ENCODE data around the gene RFK.

Gene RFK

GRCh38 chr9:76412638-76413037, 18.4 kb upstream of the RFK start:
- TF ChIP-seq, protein P1, sequence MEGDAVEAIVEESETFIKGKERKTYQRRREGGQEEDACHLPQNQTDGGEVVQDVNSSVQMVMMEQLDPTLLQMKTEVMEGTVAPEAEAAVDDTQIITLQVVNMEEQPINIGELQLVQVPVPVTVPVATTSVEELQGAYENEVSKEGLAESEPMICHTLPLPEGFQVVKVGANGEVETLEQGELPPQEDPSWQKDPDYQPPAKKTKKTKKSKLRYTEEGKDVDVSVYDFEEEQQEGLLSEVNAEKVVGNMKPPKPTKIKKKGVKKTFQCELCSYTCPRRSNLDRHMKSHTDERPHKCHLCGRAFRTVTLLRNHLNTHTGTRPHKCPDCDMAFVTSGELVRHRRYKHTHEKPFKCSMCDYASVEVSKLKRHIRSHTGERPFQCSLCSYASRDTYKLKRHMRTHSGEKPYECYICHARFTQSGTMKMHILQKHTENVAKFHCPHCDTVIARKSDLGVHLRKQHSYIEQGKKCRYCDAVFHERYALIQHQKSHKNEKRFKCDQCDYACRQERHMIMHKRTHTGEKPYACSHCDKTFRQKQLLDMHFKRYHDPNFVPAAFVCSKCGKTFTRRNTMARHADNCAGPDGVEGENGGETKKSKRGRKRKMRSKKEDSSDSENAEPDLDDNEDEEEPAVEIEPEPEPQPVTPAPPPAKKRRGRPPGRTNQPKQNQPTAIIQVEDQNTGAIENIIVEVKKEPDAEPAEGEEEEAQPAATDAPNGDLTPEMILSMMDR (IDR thresholded peaks at IDR 0.05; ENCODE audit: extremely low read depth, insufficient read depth, missing control alignments): no peak
- no peak for DNase-seq (ENCODE audit: low spot score)
- in situ Hi-C loops (cut with MboI; ENCODE audit: low pct_unique_long_range_greater_than_20kb, low sequenced_read_pairs, unreplicated experiment): no loop called here

DNA sequence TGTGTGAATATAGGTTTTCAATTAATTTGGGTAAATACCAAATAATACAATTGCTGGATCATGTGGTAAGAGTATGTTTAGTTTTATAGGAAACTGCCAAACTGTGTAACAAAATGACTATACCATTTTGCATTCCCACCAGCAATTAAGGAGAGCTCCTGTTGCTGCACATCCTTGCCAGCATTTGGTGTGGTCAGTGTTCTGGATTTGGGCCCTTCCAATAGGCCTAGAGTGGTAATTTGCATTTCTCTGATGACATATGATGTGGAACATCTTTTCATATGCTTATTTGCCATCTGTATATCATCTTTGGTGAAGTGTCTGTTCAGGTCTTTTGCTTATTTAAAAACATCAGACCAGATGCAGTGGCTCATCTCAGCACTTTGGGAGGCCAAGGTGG, 11.6 kb upstream of the RFK start:
- DNase-seq (ENCODE audit: low spot score): no peak
- in situ Hi-C loops (cut with MboI; ENCODE audit: low pct_unique_long_range_greater_than_20kb, low sequenced_read_pairs, unreplicated experiment): no loop called here
- TF ChIP-seq, protein P1 (IDR thresholded peaks at IDR 0.05; ENCODE audit: extremely low read depth, insufficient read depth, missing control alignments): no peak

DNA sequence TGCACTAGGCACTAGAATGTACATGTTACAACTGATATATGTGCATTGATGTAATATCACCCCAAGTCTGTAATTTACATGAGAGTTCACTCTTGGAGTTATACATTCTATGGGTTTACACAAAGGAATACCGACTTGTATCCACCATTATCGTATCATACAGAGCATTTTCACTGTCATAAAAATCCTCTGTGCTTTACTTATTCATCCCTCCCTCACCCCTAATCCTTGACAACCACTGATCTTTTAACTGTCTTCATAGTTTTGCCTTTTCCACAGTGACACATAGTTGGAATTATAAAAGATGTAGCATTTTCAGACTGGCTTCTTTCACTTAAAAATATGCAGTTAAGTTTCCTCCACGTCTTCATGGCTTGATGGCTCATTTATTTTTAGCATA, 11.1 kb upstream of the RFK start:
- TF ChIP-seq, protein P1 (IDR thresholded peaks at IDR 0.05; ENCODE audit: extremely low read depth, insufficient read depth, missing control alignments): no peak
- in situ Hi-C loops (cut with MboI; ENCODE audit: low pct_unique_long_range_greater_than_20kb, low sequenced_read_pairs, unreplicated experiment): no loop called here
- no peak for DNase-seq (ENCODE audit: low spot score)

GRCh38 chr9:76404401-76404800, 10.2 kb upstream of the RFK start:
- TF ChIP-seq, protein P1 (IDR thresholded peaks at IDR 0.05; ENCODE audit: extremely low read depth, insufficient read depth, missing control alignments): no peak
- DNase-seq (ENCODE audit: low spot score): no peak
- in situ Hi-C loops (cut with MboI; ENCODE audit: low pct_unique_long_range_greater_than_20kb, low sequenced_read_pairs, unreplicated experiment): no loop called here

DNA sequence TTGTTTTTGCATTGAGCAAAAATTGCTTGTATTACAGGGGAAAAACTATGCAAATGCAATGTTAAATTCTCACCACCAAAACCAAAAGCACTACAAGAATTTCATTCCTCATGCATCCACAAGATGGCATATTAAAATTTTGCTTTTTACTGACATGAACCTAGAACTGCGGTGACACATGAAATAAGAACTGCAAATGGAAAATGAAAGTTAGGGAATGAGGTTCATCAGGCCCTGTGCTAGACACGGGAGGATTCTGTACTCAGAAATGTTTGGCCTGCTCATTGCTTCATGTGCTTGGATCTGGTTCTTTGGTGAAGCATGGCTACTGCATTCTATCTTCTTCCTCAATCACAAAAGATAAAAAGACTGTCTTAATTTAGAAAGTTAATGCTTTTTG, 9.1 kb upstream of the RFK start:
- TF ChIP-seq, protein P1 (IDR thresholded peaks at IDR 0.05; ENCODE audit: extremely low read depth, insufficient read depth, missing control alignments): peak; percentile 52
- DNase-seq (ENCODE audit: low spot score): peak; percentile 44
- in situ Hi-C loops (cut with MboI; ENCODE audit: low pct_unique_long_range_greater_than_20kb, low sequenced_read_pairs, unreplicated experiment): no loop called here

- DNase-seq (ENCODE audit: low spot score): no peak
- TF ChIP-seq, protein P1 (IDR thresholded peaks at IDR 0.05; ENCODE audit: extremely low read depth, insufficient read depth, missing control alignments): no peak
- in situ Hi-C loops (cut with MboI; ENCODE audit: low pct_unique_long_range_greater_than_20kb, low sequenced_read_pairs, unreplicated experiment): no loop called here
These were observed 7.5 kb upstream of the RFK start for GRCh38 chr9:76401580-76402354.
